ENCODE results near the gene TSN. TPM values are rescaled to one million over a fixed set of nuclear protein-coding genes. Genes with fewer than 3 reads are reported as not detected.

TSN gene
- total RNA-seq, 1 donor from 2014 or later, result 74.2 TPM

DNA sequence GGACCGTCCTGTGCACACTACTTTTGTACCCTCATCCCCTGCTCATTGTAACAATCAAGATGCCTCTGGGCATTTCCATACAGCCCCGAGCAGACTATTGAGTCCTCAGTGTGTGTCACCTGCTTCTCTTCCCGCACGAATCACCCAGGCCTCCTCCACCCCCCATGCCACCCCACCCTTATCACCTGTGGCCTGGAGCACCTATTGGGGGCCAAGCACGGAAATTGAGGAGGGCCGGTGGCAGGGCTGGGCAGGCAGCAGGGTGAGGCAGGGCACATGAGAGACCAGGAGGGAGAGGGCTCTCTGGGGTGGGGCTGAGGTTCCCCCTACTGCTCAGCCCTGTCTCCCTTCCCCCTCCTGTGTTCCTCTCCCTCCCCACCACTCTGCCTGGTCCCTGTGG lies 14.5 kb upstream of the TSN start:
- FAIRE-seq (no peak), DNase-seq (ENCODE audit: low spot score in 2 of 2) (no peak)

DNA sequence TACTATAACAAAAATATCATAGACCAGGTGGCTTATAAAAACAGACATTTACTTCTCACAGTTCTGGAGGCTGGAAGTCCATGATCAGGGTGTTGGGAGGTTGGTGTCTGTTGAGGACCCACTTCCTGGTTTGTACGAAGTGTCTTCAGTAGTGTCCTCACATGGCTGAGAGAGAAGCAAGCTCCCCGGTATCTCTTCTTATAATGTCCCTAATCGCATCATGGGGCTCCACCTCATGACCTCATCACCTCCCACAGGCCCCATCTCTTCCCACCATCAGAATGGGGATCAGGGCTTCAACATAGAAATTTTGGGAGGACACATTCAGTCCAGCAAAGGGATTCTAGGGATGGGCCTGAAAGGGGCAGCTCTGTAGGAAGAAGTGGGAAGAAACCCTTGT lies 14.0 kb upstream of the TSN start:
- DNase-seq (ENCODE audit: low spot score in 2 of 2) (no peak), FAIRE-seq (no peak)

DNA sequence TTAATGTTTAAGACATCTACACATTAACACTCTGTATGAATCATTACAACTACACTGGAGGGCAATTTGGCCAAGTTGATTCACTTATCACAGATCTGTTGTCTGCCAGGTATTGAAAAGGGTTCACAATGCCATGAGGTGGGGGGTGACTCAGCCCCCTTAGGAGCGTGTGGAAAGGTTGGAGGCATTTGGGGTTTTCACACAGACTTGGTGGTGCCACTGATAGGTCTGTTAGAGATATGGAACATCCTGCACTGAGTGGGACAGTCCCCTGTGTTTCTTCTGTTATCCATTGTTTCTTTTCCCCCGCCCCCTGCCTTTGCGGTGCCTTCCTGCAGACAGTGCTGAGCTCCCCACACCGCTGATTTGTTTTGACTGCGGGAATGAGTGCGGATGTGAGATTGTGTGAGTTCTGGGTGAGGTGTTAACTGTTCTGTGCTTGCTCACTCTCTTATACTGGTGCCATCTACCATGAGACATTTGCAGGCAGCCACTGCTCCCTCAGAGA lies 9.3 kb upstream of the TSN start:
- no peak for FAIRE-seq

DNA sequence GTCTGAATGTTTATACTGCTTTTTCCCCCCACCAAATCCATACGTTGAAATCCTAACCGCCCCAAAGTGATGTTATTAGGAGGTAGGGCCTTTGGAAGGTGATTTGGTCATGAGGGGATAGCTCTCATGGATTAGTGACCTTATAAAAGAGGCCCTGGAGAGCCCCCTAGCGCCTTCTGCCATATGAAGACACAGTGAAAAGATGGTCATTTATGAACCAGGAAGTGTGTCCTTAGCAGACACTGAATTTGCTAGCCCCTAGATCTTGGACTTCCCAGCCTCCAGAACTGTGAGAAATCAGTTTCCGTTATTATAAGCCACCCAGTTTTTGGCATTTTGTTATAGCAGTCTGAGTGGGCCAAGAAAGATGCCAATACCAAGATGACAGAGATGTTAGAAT lies 7.2 kb upstream of the TSN start:
- FAIRE-seq, result no peak
- no peak for DNase-seq (ENCODE audit: low spot score in 2 of 2)

More for the DNA sequence above, 9.3 kb upstream of the TSN start:
- no peak for DNase-seq (ENCODE audit: low spot score in 2 of 2)

DNA sequence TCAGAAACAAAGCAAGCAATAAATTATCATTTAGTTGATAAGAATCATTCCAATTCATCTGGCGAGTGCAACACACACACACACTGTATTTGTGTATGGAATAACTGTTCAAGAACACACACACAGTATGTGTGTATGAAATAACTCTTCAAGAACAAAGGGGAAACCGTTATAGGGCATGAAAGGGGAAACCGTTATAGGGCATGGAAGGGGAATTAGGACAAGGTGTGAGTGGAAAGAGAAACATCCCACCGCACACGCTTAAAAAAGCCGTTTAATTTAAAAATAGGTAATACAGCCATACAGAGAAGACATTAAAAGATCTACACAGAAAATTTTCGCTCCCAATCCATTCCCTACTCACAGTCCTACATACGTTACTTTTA lies 607 bp upstream of the TSN start:
- DNase-seq (ENCODE audit: low spot score in 2 of 2) (no peak), FAIRE-seq (no peak)

DNA sequence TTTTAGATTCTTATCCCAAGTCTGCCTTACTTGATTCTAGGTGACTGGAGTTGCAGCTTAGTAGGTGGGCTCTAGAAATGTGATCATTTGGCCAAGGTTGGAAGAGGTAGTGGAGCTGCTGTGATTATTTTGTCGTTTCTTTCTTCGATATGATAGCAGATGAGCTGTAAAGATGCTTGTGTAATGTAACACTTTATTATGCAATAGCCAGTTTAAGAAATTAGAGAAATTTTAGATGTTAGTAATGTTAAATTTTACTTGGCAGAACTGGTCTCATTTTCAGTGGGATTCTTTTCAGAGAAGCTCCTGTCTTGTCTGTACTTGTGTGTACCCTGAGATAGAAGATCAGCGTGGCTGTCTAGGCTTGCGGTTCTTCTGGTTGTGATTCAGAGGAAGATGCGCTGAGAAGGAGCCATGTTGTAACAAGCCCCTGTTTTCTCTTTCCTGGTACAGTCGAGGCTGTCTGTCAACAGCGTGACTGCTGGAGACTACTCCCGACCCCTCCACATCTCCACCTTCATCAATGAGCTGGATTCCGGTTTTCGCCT lies 9.3 kb downstream of the TSN start:
- FAIRE-seq, result no peak
- no peak for DNase-seq (ENCODE audit: low spot score in 2 of 2)

DNA sequence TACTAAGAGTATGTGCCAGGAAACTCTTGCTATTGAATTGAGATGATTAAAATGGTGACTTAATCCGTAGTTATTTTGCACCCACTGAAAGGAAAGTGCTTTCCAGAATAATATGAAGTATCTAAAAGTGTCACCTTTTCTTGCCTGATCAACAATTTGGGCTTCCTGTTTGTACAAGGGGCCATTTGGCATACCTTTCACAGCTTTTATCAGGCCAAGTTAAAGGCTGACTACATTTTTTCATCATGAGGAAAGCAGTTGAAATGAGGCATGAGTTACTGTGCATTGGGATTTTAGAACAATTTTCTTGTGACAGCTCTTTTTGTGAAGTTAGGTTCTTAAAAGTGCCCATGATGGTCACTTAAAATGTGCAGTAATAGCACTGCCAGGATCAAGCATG lies 11.2 kb downstream of the TSN start:
- DNase-seq (ENCODE audit: low spot score in 2 of 2), result no peak
- FAIRE-seq, result no peak

DNA sequence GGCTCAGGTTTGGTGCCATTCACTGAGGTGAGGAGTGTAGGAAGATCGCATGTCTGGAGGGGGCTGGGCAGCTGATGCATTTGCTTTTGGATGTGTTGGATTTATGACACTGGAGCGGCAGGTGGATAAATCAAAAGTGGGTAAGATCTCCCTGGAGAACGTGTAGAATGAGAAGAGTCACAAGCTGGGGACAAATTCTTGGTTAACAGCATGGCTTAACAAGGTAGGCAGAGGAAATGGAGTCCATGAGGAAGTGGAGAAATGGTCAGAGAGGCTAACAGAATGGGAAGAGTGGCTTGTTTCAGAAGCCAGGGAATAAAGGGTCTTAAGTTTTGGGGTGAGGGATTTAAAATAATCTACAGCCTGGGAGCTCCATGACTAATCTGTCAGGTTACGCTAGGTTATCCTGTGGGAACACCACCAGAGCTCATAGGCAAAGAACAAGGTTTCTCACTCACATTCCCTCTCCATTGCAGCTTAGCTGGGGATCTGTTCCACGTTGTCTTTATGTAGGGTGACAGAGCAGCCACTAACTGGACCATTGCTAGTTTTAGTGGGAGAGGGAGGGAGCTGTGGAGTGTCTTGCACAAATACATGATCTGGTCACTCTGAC lies 12.8 kb downstream of the TSN start:
- DNase-seq (ENCODE audit: low spot score in 2 of 2) (no peak), FAIRE-seq (no peak)

DNA sequence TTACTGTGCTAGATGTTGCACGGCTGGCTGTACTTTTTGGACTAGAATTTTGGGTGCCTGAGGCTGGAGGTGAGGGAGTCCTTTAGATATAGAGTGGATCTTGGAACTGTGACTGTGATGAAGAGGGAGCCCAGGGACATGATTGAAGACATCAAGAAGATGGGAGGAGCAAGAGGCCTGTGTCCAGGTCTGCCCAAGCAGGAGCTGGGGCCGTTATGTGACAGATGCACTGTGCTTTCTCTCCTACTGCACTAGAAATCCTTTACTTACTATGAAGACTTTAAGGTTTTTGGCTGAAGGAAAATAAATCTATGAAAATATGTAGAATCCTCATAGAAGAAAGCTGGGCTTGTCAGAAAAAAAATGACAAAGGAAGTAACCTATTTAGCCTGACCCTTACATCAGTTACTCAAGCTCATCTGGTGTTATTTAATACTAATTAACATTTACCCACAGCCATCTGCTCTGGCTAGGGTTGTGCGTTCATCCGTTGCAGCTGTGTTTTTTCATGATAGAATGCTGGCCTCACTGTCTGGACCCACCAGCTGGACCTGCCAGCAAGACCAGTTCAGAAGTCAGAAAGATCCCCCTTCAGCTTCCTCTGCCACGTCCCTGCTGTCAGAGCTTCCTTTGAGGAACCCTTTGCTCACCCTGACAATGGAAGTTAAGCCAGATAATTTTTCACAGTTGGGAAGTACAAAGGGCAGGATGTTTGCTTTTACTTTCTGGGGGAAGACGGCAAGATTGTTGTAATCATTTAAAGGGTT lies 16.7 kb downstream of the TSN start:
- no peak for DNase-seq (ENCODE audit: low spot score in 2 of 2)
- no peak for FAIRE-seq

DNA sequence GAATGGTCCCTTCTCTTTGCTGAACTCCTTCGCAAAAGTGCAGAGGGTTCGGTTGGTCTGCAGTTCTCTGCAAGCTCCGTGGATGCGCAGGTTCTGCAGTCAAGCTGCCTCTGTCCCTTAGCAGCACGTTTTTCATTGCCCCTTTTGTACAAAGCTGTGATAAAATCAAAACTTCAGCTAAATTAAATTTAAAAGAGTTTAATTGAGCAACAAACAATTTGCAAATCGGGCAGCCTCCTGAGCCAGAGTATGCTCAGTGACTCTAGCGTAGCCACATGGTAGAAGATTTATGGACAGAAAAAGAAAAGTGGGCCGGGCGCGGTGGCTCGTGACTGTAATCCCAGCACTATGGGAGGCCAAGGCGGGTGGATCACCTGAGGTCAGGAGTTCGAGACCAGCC lies 18.8 kb downstream of the TSN start:
- no peak for FAIRE-seq
- no peak for DNase-seq (ENCODE audit: low spot score in 2 of 2)

DNA sequence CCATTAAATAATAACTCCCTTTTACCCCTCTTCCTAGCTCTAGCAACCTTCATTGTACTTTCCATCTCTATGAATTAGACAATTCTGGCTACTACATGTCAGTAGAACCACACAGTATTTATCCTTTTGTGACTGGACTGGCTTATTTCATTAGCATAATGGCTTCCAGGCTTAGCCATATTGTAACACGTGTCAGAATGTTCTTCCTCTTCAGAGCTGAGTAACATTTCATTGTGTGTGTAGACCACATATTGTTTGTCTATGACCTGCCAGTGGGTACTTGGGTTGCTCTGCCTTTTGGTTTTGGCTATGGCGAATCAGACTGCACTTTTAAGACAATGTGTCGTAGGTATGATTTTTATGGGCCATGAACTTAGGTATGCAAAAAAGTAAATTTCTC lies 20.9 kb downstream of the TSN start:
- FAIRE-seq, result no peak
- DNase-seq (ENCODE audit: low spot score in 2 of 2), result no peak

DNA sequence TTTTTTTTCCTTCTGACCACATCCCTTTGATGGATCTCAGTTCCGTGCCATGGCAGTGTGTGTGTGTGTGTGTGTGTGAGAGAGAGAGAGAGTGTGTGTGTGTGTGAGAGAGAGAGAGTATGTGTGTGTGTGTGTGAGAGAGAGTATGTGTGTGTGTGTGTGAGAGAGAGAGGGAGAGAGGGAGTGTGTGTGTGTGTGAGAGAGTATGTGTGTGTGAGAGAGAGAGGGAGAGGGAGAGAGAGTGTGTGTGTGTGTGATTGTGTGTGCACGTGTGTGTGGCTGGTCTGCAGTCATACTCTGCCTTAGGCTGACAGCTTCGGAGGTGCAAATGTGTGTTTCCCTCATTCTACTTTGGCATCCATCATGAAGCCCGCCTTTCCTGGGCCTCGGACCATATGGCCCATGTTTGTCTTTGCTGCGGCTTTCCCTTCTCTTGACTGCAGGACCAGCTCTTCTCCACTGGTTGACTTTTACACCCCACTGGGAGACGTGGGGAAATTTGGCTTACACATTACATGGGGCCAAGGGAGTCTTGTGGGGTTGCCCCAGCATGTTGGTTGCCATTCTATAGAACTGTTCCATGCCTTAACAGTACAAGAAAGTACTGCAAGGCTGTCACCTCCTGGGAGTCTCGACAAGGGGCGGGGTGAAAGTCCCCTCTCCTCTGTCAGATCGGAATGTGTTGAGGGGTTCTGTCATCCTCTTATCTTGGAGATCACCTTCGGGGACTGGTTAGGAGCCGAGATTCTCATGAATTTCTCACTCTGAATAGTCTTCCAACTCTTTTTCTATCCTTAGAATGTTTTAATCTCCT lies 21.6 kb downstream of the TSN start:
- FAIRE-seq (no peak), DNase-seq (ENCODE audit: low spot score in 2 of 2) (no peak)

DNA sequence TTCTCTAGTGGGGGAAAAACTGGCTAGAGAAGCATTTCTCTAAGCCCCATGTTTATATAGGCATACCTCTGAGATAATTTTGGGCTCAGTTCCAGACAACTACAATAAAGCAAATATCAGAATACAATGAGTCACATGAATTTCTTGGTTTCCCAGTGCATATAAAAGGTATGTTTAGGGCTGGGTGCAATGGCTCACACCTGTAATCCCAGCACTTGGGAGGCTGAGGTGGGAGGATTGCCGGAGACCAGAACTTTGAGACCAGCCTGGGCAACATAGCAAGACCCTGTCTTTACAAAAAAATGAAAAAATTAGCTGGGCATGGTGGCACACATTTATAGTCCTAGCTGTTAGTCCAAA lies 22.2 kb downstream of the TSN start:
- no peak for FAIRE-seq
- no peak for DNase-seq (ENCODE audit: low spot score in 2 of 2)

DNA sequence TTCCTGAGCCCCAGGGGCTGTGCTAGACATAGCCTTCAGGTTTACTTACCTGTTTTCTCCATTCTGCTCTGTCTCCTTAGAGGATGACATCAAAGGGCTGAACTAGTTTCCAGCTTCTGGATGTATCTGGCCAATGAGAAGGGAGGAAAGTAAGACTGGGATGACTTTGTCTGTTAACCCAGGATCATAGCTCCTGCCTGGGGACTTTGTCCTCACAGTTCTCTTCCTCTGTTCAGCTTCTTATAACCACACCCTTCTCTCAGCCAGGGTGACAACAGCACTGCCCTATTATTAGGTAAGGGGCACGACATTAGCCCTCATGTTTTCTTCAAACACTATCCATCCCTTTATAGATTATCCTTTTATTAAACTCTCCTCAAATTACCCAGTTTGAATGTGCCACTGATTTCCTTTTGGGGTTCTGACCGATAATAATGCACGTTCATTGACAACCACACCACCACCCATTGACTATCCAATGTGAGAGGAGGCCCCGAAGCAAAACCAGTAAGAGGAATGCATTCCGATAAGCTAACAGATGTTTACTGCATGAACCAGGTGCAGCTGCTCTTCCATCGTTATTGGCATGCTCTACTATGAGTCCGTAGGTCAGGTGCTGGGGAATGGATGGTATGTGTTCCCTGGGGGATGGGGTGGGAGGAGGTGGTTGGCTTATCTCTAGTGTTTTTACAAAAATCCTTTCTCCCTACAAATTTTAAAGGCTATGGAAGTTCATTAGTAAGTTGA lies 23.5 kb downstream of the TSN start:
- FAIRE-seq (no peak), DNase-seq (ENCODE audit: low spot score in 2 of 2) (no peak)

DNA sequence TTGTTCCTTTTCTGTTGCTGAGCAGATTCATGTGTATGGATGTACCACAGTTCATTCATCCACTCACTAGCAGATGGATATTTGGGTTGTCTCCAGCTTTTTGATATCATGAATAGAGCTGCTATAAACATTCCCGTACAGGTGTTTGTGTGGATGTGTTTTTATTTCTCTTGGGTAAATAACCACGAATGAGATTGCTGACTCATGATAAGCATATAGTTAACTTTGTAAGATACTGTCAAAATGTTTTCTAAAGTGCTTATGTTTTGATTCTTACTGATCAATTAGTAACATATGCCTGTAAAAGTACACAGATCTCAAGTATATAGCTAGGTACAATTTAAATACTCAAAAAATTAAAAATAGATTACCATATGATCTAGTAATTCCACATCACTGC lies 27.7 kb downstream of the TSN start:
- no peak for DNase-seq (ENCODE audit: low spot score in 2 of 2)
- FAIRE-seq, result no peak

DNA sequence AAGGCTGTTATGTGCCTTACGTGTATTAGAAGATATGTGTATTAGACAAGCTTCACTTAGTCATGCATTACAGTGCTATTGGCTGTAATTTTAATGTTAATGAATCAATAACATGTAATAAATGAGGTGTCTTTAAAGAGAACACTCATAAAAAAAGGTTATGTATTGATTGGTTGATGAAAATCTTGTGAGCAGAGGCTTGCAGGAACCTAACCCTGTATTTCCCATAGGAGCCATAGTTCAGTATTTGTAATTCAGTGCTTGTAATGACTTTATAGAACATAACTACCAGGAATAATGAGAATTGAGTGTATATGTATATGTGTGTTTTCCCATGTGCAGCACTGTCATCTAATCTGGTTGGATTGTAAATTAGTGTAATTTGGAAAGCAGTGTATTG lies 33.2 kb downstream of the TSN start:
- FAIRE-seq (no peak), DNase-seq (ENCODE audit: low spot score in 2 of 2) (no peak)

DNA sequence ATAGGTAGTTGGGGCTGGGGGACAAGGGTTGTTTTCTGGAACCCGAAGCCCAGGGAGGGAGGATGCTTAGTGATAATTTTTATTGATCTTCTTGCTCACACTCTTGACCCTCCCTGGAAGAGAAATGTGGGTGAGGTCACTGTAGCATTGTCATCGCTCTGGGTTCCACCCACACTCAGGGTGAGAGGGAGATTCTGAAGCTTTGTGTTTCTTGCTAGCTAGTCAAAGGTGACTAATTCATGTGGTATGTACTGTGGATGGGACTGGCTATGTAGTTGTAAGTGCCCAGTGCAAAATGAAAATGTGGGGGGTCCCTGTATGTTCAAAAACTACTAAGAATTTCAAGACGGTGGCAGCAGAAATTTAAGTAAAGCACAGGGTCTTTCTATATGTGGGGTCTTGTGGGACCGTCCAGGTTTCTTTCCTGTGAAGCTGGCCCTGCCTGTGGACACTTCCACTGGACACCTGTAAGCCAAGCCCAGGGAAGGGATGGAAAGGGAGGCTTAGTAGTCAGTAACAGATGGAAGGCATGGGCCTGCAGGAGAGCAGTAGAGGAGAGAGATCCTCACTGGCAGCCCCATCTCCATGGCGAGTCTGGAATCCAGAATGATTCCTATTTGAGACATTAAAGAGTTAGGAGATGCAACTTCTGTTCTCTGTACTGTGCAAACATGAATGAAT lies 35.0 kb downstream of the TSN start:
- FAIRE-seq (no peak), DNase-seq (ENCODE audit: low spot score in 2 of 2) (no peak)

DNA sequence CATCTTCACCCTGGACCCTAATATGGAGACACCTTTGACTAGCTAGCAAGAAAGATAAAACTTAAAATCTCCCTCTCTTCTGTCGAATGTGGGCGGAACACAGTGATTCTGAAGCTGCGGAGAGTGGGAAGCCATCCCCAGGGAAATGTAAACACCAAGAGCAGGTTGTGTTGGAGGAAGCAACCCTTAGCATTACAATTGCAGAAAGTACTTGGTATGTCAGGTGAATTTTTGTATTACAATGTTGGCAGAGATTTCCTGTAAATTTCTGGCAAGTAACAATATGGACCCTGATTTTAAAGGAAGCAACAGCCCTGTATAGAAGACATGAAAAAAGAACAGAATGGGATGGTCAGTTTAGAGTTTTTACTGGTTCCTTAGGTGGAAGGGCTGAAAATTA lies 35.8 kb downstream of the TSN start:
- no peak for FAIRE-seq
- DNase-seq (ENCODE audit: low spot score in 2 of 2), result no peak

DNA sequence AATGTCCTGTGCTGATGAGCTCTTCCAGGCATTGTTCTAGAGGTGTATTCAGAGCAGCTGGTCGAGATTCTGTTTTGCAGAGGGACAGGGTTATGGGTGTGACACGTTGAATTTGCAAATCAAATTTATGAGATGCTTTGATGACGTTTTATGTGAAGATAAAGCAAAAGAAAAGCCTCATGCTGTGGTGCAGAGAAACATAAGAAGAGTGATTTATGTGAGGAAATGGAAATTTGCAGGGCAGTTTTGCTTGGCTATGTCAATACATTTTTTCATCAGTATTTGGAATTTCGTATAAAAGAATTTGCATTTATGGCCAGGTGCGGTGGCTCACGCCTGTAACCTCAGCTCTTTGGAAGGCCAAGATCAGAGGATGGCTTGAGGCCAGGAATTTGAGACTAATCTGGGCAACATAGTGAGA lies 36.4 kb downstream of the TSN start:
- no peak for DNase-seq (ENCODE audit: low spot score in 2 of 2)
- FAIRE-seq, result no peak

DNA sequence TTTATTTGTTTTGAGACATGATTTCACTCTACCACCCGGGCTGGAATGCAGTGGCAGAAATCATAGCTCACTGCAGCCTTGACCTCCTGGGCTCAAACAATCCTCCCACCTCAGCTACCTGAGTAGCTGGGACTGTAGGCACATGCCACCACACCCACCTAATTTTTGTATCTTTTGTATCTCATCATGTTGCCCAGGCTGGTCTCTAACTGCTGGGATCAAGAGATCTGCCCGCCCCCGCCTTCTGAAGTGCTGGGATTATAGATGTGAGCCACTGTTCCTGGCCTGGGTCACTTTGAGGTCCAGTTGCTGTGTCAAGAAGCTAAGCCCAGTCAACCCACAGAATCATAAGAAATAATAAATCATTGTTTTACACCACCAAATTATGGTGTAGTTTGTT lies 38.4 kb downstream of the TSN start:
- no peak for FAIRE-seq
- DNase-seq (ENCODE audit: low spot score in 2 of 2), result no peak

All from frontal cortex (tissue), 4 donors.